ENCODE data around the gene RGL2.
"Not testable (repeated sequence)": the region's sequence is repeated elsewhere in the genome, so short reads cannot be mapped to it uniquely, and the experiment has no call there.

Gene RGL2

GRCh38 chr6:33276581-33276863, 22.2 kb downstream of the RGL2 start:
- Histone ChIP-seq H3K9ac (ENCODE audit: low read length) (peak overlapping the region; percentile 98), H3K9me3 (ENCODE audit: low read length) (no peaks in the 10 kb centered on the region), H2AFZ (ENCODE audit: low read length) (no peak overlapping the region), H3K4me1 (ENCODE audit: insufficient read depth, low read length, severe bottlenecking) (peaks cover 56% of the 10 kb centered on the region), H3K79me2 (ENCODE audit: insufficient read depth, low read length) (peaks cover 32% of the 10 kb centered on the region), H3K9me2 (ENCODE audit: low read depth, low read length) (no peaks in the 10 kb centered on the region), H3K36me3 (ENCODE audit: insufficient read depth, low read length) (peaks cover 76% of the 10 kb centered on the region), H3K27ac (ENCODE audit: low read depth, low read length, poor library complexity, severe bottlenecking) (peak overlapping the region; percentile 87), H3K4me3 (ENCODE audit: low read depth, low read length, poor library complexity, severe bottlenecking) (peak overlapping the region; percentile 93), H3K27me3 (ENCODE audit: insufficient read depth, low read length) (no peaks in the 10 kb centered on the region), H4K20me1 (ENCODE audit: insufficient read depth, low read length) (no peaks in the 10 kb centered on the region), H3F3A (ENCODE audit: insufficient read depth, low read length) (peaks cover 8% of the 10 kb centered on the region; the same call in 1 of the 2 replicates), H3K4me2 (ENCODE audit: low read length) (peak overlapping the region; percentile 97)
- no peak for TF ChIP-seq EZH2 (IDR thresholded peaks at IDR 0.05; ENCODE audit: borderline replicate concordance, low read length)
- no peak for TF ChIP-seq CTCF (IDR thresholded peaks at IDR 0.05; ENCODE audit: low read length)

GRCh38 chr6:33275795-33276580, 22.8 kb downstream of the RGL2 start:
- H3K9ac ChIP-seq (ENCODE audit: low read length), result peak overlapping the region; percentile 98
- not testable (repeated sequence) for H3K9me3 ChIP-seq (ENCODE audit: low read length)

GRCh38 chr6:33273924-33274902, 24.5 kb downstream of the RGL2 start:
- no peaks in the 10 kb centered on the region for H3K9me2 ChIP-seq (ENCODE audit: low read depth, low read length)
- TF ChIP-seq CTCF (IDR thresholded peaks at IDR 0.05; ENCODE audit: low read length) (no peak), EZH2 (IDR thresholded peaks at IDR 0.05; ENCODE audit: borderline replicate concordance, low read length) (no peak)
- peaks cover 8% of the 10 kb centered on the region; the same call in 1 of the 2 replicates for H3F3A ChIP-seq (ENCODE audit: insufficient read depth, low read length)
- H3K4me1 ChIP-seq (ENCODE audit: insufficient read depth, low read length, severe bottlenecking), result peaks cover 70% of the 10 kb centered on the region
- H3K9me3 ChIP-seq (ENCODE audit: low read length), result no peaks in the 10 kb centered on the region
- peaks cover 36% of the 10 kb centered on the region for H3K79me2 ChIP-seq (ENCODE audit: insufficient read depth, low read length)
- H3K4me2 ChIP-seq (ENCODE audit: low read length), result peak overlapping the region; percentile 97
- H3K4me3 ChIP-seq (ENCODE audit: low read depth, low read length, poor library complexity, severe bottlenecking), result peak overlapping the region; percentile 93
- peak overlapping the region; percentile 98 for H3K9ac ChIP-seq (ENCODE audit: low read length)
- H3K36me3 ChIP-seq (ENCODE audit: insufficient read depth, low read length), result peaks cover 64% of the 10 kb centered on the region
- peak overlapping the region; percentile 87 for H3K27ac ChIP-seq (ENCODE audit: low read depth, low read length, poor library complexity, severe bottlenecking)
- H2AFZ ChIP-seq (ENCODE audit: low read length), result no peak overlapping the region
- no peaks in the 10 kb centered on the region for H4K20me1 ChIP-seq (ENCODE audit: insufficient read depth, low read length)
- H3K27me3 ChIP-seq (ENCODE audit: insufficient read depth, low read length), result no peaks in the 10 kb centered on the region

More at GRCh38 chr6:33275795-33276580, 22.8 kb downstream of the RGL2 start:
- H4K20me1 ChIP-seq (ENCODE audit: insufficient read depth, low read length); H2AFZ ChIP-seq (ENCODE audit: low read length); H3F3A ChIP-seq (ENCODE audit: insufficient read depth, low read length); H3K27me3 ChIP-seq (ENCODE audit: insufficient read depth, low read length); H3K9me2 ChIP-seq (ENCODE audit: low read depth, low read length): not testable (repeated sequence)
- H3K4me2 ChIP-seq (ENCODE audit: low read length), result peak overlapping the region; percentile 97
- H3K79me2 ChIP-seq (ENCODE audit: insufficient read depth, low read length), result peaks cover 34% of the 10 kb centered on the region
- peak overlapping the region; percentile 87 for H3K27ac ChIP-seq (ENCODE audit: low read depth, low read length, poor library complexity, severe bottlenecking)
- H3K4me1 ChIP-seq (ENCODE audit: insufficient read depth, low read length, severe bottlenecking), result peaks cover 58% of the 10 kb centered on the region
- peaks cover 72% of the 10 kb centered on the region for H3K36me3 ChIP-seq (ENCODE audit: insufficient read depth, low read length)
- peak overlapping the region; percentile 93 for H3K4me3 ChIP-seq (ENCODE audit: low read depth, low read length, poor library complexity, severe bottlenecking)

Measured in OCI-LY1 (cell line).